Chondrocyte (in vitro differentiated cells): ENCODE measurements around the gene NFKB1. TPM values are rescaled to one million over a fixed set of nuclear protein-coding genes. Genes with fewer than 3 reads are reported as not detected.

Experiments
- DNase-seq: peaks from one replicate; pipeline ENCODE4 v3.0.0; 2021; ENCODE audit warnings: mixed read lengths, low spot score
- H3K27ac Mint-ChIP-seq: one replicate; pipeline ENCODE4 v1.8.0; 2021; ENCODE audit warnings: mild to moderate bottlenecking, moderate library complexity, mixed read lengths; ENCODE audit not compliant: unreplicated experiment
- H3K27me3 Mint-ChIP-seq: 2 replicates; pipeline ENCODE4 v1.8.0; 2021; ENCODE audit warnings: low read depth, mixed read lengths
- H3K36me3 Mint-ChIP-seq: 2 replicates; pipeline ENCODE4 v1.8.0; 2021; ENCODE audit warnings: low read depth, mixed read lengths
- H3K4me1 Mint-ChIP-seq: 2 replicates; pipeline ENCODE4 v1.8.0; 2021; ENCODE audit warnings: low read depth, mild to moderate bottlenecking, mixed read lengths
- H3K4me3 Mint-ChIP-seq: one replicate; pipeline ENCODE4 v1.8.0; 2021; ENCODE audit warnings: mild to moderate bottlenecking, moderate library complexity, mixed read lengths; ENCODE audit not compliant: unreplicated experiment
- H3K9me3 Mint-ChIP-seq: 2 replicates; pipeline ENCODE4 v1.8.0; 2021; ENCODE audit warnings: low read depth, mixed read lengths
- total RNA-seq: library from RNA; stranded (reverse); gene quantifications from 3 replicates; pipeline ENCODE4 v1.2.1, GENCODE V29; 2021
- TF ChIP-seq, protein P1 (sequence below): fragments of 200-600 bp; sonication (generic); IDR thresholded peaks from 2 replicates; pipeline ENCODE4 v1.5.0; 2021; ENCODE audit warnings: antibody characterized with exemption, mild to moderate bottlenecking, moderate library complexity

Gene NFKB1
- total RNA-seq, 1 donor from 2014 or later, result 24.4 TPM

DNA sequence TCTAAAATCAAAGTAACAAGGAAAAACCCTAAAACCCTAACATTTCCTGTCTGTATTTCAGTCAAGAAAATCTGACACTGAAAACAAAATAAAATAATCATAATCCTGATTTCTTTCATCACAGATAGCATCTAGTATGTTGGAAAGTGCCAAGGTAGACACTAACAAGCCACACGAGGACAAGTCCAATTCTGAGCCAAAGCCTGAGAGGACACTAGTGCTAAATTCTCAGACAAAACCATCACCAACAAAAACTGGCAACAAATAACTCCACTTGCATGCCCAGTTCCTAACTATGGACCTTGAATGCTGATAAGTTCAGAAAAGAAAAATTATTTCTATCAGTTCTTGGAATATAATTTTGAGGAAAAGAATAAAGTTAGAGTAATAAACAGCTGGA is 146.0 kb downstream of the NFKB1 start:
- Mint-ChIP-seq H3K4me3 (no peak overlapping the region), H3K27ac (no peak overlapping the region), H3K27me3 (no peaks in the 10 kb centered on the region), H3K9me3 (peaks cover 6% of the 10 kb centered on the region), H3K36me3 (peaks cover 27% of the 10 kb centered on the region), H3K4me1 (peaks cover 4% of the 10 kb centered on the region)
- TF ChIP-seq, protein P1, sequence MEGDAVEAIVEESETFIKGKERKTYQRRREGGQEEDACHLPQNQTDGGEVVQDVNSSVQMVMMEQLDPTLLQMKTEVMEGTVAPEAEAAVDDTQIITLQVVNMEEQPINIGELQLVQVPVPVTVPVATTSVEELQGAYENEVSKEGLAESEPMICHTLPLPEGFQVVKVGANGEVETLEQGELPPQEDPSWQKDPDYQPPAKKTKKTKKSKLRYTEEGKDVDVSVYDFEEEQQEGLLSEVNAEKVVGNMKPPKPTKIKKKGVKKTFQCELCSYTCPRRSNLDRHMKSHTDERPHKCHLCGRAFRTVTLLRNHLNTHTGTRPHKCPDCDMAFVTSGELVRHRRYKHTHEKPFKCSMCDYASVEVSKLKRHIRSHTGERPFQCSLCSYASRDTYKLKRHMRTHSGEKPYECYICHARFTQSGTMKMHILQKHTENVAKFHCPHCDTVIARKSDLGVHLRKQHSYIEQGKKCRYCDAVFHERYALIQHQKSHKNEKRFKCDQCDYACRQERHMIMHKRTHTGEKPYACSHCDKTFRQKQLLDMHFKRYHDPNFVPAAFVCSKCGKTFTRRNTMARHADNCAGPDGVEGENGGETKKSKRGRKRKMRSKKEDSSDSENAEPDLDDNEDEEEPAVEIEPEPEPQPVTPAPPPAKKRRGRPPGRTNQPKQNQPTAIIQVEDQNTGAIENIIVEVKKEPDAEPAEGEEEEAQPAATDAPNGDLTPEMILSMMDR, result no peak
- no peak for DNase-seq

DNA sequence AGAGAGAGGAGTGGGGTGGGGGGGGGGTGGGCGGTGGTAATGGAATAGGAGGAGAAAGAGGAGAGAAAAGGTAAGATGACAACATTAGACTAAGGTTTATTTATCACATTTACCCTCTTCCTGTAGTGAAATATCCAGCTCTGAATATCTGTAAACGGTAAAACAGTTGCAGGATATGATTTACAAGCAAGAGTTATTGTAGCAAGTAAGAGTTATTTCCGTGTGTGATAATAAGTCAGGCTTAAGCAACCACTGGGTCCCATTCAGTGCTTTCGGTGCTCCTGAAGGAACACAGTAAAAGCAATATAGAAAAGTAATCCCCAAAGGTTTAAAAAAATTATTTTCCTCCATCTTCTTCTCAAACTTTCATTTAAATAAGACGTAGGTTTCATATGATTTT is 156.0 kb downstream of the NFKB1 start:
- DNase-seq, result no peak
- Mint-ChIP-seq H3K27me3 (no peaks in the 10 kb centered on the region), H3K4me3 (no peak overlapping the region), H3K4me1 (no peaks in the 10 kb centered on the region), H3K9me3 (no peaks in the 10 kb centered on the region), H3K36me3 (peaks cover 2% of the 10 kb centered on the region), H3K27ac (no peak overlapping the region)
- TF ChIP-seq, protein P1, result no peak

DNA sequence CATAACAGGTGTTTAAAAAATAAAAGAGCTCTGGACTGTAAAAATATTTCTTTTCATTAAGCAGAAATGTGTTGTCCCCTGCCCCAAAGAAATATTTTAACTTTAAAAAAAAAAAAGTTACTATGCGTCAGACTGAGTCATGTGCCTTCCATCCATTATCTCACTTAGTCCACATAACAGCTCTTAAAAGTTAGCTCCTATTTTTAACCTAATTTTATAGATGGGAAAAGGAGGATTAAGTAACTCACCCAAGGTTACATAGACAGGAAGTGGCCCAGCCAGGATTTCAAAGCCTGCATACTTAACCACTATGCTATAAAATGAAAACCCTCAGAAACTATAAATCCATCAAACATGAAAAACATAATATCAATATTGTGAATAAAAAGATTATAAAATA is 161.9 kb downstream of the NFKB1 start:
- peaks cover 12% of the 10 kb centered on the region for H3K4me1 Mint-ChIP-seq
- peaks cover 15% of the 10 kb centered on the region for H3K36me3 Mint-ChIP-seq
- H3K4me3 Mint-ChIP-seq, result no peak overlapping the region
- no peak for DNase-seq
- TF ChIP-seq, protein P1, result no peak
- no peaks in the 10 kb centered on the region for H3K9me3 Mint-ChIP-seq
- no peaks in the 10 kb centered on the region for H3K27me3 Mint-ChIP-seq
- peak overlapping the region; percentile 75 for H3K27ac Mint-ChIP-seq

DNA sequence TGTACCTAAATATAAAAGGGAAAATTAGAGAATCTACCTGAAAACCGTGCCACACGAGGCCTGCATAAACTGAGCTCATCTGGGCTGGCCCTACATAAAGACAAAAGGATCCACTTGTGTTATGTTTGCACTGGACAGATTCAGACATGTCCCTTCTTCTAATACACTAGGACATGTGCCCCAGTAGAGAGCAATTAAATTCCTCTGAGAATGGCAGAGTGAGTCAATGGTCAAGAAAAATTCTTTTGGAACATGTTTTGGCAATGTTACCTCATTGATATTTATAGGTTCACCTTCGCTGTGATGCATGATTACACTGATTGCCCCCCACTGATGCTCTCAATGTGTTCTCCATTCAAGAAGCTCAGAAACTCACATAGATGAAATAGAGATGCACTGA is 164.4 kb downstream of the NFKB1 start:
- no peaks in the 10 kb centered on the region for H3K9me3 Mint-ChIP-seq
- H3K27me3 Mint-ChIP-seq, result no peaks in the 10 kb centered on the region
- no peak overlapping the region for H3K4me3 Mint-ChIP-seq
- TF ChIP-seq, protein P1, result no peak
- no peak overlapping the region for H3K27ac Mint-ChIP-seq
- no peak for DNase-seq
- H3K36me3 Mint-ChIP-seq, result peaks cover 22% of the 10 kb centered on the region
- peaks cover 12% of the 10 kb centered on the region for H3K4me1 Mint-ChIP-seq

Other genes starting within 250 kb of the NFKB1 start
- gene SLC39A8, start 155.9 kb upstream of the NFKB1 start, total RNA-seq, result 1.8 to 2.4 TPM (median 1.8 TPM) in 3 replicates